Measurements from ENCODE around the gene ADARB2.

ADARB2 gene

DNA sequence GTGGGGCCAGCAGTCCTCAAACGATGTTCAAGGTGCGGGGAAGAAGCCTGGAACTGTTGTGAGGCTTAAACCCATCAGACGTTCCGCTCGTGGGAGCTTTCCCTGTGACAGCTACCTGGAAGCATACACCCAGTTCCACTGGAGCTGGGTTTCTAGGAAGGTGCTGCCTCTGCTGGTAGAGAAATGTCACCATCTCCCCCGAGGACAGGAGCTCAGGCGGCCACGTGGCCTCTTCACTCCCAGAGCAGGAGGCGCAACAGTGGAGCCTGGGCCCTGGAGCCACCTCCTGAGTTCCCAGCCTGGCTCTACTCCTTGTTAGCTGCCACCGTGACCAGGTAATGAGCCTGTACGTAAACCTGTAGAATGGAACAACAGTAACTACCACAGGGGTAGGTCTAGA lies 156.1 kb downstream of the ADARB2 start:
- no peak for DNase-seq

DNA sequence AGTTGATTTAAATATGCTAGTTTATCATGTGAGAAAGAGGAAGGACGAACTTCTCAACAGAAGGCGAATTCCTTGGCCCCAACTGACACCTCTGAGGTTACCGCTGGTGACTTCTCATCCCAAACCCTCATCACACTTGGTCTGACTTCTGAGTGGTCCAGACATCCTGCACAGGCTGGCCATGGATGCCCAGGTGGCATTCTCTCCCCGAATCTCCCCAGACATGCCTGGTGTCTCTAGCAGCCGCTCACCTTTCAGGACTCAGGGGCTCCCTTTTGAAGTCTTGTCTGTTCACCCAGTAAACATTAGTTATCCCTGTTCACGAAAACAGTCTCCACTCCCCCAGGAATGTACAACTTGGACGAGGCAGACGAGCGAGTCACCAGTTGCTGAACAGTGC lies 157.7 kb downstream of the ADARB2 start:
- DNase-seq = no peak

DNA sequence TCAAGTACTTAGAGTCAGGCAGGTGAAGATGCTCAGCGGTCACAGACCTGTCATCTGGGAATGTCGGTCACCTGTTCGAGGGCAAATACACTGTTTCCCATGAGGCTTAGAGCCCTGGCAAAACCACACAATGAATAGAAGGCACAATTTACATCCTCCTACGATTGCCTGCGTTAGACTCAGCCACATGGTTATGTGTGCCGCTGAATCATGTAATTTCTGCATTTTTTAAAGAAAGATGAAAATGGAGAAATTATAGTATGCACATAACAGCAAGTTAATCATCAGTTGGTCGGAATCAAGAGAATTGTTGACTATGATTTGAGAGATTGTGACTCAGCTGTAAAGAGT lies 158.2 kb downstream of the ADARB2 start:
- no peak for DNase-seq

DNA sequence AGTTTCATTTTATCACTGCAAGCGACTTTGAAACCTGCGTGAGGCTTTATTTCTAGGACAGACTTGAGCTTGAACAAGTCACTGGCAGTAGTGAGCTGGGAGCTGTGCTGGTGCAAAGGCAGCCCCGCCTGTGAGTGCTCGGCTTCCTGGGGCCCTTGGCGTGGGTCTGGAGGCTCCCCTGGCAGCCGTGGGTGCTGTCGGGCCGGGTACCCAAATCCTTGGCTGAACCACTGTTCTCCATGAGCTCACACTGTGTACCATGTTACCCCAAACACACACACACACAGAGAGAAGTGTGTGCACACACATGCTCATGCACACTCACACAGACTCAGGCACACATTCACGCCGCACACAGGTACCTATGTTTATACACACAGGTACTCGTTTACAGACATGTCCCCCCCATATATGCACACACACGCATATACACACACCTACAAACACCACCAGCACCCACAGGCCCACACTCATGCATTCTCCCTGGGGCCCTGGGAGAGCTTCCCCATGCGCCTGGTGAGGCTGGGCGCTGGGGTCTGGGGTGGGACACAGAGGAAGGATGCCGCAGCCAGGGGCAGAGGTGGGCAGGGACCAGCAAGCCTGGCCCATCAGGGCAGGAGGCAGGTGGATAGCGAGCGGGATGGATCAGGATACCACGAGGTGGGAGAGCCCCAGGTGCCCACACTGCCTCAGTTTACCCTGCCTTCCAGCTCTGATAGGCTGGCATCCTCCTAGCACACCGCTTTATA lies 158.8 kb downstream of the ADARB2 start:
- DNase-seq = no peak

DNA sequence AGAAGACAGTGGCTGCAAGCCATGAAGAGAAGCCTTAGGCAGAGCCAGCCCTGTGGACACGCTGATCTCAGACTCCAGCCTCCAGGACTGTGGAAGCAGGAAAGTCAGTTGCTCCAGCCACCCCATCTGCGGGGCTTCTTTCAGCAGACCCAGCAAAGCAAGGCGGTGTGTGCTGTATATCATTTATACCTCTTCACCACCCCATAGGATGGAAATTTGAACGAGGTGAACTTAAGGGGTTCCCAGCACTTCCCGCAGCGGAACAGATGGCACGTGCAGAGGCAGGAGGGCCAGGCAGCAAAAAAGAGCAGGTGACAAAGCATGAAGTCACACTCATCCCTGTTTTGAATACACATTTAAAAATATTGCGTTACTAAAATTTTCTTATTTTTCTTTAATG lies 159.4 kb downstream of the ADARB2 start:
- no peak for DNase-seq

DNA sequence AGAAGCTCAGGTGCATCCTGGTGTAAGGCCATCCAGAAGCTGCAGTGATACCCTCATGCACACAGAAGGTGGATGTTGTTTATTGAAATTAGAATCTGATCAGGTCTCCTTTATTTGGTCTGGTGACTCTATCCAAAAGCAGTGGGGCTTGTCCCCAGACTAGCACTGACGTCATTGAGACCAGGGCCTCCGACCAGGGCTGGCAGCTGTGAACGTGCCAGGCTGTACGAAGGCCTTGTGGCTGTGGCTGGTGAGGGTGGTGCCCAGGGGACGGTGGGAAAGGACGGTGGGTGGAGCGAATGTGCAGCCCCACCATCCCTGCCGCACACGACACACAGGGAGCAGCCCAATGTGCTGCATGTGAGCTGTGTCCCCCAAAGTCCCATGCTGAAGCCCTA lies 160.0 kb downstream of the ADARB2 start:
- no peak for DNase-seq

DNA sequence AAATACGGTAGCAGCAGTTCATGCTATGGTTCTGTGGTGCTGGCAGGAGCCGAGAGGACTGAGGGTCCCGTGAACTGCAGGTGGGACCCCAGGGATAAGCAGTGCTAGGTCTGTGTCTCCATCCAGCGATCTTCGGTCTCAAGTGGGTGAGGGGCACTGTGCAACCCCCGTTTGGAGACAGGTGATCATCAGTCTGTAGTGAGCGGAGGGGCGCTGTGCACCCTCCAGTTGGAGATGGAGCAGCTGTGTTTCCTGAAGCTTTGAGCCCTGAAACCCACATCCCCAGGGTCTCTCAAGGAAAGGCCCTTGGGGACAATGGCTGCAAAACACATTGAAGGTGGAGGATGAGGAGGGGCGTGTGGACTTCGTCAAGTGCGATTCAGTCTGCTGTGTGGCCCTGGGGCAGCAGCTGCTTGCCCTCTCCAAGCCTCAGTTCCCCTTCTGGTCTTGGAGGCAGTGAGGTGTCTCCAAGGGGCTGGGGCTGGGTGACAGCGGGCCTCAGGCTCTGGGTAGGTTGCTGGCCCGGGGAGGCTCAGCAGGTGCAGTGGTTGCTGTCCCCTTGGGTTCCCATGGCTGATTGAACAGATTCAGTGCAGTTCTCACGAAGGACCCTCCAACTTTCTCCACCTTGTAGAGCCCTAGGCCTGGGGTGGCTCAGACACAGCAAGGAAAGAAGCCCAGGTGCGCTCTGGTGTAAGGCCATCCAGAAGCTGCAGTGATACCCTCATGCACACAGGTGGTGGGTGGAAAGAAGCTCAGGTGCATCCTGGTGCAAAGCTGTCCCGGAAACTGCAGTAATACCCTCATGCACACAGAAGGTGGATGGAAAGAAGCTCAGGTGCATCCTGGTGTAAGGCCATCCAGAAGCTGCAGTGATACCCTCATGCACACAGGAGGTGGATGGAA lies 160.6 kb downstream of the ADARB2 start:
- DNase-seq = no peak

DNA sequence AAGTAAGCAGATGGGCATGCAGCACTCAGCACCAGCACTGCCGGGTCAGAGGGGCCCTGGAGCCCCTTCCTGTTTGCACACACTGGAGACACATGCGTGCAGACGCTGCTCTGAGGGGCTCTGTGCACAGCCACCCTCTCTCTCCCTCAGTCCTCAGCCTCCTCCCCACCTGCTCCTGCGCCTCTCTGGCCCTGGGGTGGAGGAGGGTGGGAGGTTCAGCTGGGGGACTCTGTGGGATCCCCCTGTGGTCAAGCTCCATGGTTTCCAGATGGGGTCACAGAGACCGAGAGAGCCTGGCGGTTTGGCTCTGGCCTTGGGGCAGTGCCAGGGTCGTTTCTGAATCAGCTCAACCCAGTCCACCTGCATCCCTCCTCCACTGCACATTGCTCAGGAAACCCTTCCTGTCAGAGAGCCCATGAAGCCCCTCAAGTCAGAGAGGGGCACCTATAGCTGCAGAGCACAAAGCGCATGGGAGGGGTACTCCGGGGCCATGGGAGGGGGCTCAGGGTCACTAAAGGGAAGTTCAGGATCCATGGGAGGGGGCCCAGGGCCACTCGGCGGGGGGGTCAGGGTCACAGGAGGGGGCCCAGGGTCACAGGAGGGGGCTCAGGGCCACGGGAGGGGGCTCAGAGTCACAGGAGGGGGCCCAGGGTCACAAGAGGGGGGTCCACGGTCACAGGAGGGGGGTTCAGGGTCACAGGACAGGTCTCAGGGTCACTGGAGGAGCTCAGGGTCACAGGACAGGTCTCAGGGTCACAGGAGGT lies 161.7 kb downstream of the ADARB2 start:
- no peak for DNase-seq

DNA sequence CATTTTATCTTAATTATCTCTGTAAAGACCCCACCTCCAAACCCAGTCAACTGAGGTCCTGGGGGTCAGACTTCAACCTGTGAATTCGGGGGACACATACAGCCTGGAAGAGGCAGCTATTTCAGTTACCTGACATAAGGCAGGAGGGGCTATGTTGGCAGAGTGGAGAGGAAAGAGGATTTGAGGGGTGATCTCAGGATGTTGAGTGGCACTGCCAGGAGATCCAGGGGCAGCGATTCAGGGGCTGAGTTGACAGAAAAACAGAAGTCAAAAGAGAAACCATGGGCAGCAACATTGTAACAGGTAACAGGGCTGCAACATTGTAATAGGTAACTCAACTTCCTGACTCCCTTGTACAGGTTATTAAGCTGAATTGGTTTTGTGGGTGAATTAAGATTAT lies 162.6 kb downstream of the ADARB2 start:
- DNase-seq = no peak

DNA sequence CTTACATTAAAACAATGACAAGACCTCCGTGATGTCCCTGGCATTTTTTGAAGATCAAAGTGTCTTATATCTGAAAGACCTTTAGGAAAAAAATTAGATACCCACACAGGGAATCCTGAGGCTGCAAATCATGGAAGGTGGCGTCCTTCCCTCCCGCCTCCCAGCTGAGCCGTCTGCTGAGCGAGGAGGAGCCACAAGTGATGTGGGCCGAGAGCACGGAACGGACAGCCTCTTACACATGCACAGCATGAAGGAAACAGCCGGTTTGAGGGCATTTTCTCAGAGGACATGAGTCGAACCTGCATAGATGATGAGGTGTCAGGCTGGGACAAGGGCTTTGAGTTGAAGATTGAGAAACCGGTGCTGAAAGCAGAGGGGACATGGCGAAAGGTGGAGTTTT lies 163.3 kb downstream of the ADARB2 start:
- DNase-seq = no peak

DNA sequence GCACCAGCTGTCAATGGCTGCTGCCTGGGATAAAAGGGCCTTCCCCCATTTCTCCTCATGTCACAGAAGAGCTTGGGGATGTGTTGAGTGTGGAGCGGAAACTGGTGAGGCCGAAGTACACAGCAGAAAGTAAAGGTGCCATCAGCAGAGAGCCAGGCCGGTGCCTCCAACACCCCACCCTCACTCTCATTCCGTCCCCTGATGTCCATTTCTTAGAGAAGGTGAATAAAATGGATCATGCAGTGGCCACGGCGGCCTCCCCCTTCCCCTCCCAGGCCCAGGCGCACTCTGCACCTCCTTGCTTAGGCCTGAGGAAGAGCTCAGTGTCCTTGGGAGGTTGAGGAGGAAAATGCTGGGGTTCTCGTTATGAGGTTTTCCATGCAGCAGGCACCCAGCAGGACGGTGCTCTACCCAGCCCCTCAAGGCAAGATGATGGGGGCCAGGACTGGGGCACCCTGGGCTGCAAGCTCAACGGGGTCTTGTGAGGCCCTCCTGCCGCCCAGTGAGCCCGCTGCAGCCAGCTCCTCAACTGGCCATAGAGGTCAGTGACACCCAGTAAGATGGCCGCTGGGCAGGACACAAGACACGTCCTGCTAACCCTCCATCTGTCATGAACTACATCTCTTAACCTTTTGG lies 163.9 kb downstream of the ADARB2 start:
- DNase-seq = no peak

DNA sequence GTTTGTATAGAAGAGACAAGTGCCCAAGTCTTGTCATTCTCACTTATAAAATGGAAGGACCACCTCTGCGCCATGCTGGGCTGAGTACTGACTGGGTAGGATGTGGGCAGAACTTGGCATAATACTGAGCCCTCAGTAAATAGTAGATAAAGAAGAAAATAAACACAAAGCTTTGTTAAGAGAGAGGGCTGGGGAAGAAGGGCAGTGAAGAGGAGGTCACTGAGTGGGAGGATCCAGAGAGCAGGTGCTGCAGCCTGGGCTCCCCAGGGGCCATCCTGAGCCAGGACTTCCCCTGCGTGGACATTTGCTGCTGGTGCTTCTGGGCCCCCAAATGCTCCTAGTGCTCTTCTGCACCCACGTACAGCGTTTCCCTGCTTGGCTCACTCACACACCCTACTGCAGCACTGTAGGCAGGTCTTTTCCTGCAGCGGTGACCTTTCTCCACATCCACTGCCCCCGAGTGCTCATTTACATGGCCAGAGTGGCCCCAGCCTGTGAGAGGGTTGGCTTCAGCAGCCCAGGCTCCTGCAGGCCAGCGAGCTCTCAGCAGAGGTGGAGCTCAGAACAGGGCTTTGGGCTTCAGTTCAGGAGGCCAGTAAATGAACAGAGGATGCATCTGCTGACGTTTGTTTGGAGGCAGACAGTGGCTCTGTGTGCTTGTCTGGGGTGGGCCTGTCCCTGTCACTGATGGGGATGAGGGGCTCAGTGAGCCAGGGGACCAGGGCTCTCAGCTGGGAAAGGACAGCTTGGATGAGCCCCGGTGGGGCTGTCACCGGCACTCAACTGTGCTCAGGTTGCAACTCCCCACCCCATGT lies 164.6 kb downstream of the ADARB2 start:
- no peak for DNase-seq

DNA sequence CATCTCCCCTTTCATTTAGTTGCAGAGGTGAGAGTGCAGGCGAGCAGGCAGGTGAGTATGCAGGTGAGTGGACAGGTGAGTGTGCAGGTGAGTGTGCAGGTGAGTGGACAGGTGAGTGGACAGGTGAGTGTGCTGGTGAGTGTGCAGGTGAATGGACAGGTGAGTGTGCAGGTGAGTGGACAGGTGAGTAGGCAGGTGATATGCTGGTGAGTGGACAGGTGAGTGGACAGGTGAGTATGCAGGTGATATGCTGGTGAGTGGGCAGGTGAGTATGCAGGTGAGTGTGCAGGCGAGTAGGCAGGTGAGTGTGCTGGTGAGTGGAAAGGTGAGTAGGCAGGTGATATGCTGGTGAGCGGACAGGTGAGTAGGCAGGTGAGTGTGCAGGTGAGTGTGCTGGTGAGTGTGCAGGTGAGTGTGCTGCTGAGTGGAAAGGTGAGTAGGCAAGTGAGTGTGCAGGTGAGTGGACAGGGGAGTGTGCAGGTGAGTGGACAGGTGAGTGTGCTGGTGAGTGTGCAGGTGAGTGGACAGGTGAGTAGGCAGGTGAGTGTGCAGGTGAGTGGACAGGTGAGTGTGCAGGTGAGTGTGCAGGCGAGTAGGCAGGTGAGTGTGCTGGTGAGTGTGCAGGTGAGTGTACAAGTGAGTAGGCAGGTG lies 165.6 kb downstream of the ADARB2 start:
- DNase-seq = no peak

DNA sequence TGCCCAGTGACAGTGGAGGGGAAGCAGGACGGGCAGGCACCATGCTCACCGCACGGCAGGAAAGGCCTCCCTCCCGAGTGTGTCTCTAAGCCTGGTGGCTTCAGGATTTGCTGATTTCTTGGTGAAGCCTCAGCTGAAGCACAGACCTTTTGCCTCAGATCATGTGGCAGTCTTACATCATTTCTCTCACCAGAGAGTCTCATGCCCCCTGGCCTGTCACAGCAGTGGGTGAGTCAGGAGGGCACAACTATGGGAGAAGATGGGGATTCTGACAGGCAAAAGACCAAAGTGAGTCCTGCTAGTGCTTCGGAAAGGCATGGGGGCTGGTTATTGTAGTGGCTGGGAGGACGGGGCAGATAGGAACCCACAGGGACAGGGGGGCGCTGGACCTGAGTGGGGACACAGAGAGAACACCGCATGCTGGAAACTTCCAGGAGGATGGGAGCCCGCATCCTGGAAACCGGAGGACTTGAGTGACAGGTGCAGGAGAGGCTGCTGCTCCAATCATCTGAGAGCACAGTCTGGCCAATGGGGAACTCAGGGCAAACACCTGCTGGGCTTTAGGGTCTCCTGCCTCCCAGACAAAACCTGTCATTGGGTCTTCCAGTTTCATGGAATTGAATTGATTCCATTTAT lies 166.8 kb downstream of the ADARB2 start:
- no peak for DNase-seq

DNA sequence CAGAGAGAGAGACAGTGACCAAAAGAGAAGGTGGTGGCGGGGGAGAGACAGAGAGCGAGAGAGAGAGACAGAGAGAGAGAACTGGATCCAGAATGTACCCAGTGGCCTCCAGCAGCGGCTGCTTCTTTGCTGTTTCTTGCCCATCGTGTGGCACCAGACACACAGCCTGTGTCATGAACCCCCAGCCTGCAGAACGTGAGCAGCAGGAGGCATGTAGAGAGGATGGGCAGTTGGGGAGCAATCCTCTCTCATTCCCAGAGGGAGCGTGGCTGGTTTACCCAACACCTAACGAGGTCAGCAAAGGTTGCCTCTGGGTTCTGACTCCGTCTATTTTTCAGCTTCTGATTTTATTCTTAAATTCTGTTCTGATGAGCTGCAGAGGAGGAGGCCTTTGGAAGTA lies 168.1 kb downstream of the ADARB2 start:
- no peak for DNase-seq

DNA sequence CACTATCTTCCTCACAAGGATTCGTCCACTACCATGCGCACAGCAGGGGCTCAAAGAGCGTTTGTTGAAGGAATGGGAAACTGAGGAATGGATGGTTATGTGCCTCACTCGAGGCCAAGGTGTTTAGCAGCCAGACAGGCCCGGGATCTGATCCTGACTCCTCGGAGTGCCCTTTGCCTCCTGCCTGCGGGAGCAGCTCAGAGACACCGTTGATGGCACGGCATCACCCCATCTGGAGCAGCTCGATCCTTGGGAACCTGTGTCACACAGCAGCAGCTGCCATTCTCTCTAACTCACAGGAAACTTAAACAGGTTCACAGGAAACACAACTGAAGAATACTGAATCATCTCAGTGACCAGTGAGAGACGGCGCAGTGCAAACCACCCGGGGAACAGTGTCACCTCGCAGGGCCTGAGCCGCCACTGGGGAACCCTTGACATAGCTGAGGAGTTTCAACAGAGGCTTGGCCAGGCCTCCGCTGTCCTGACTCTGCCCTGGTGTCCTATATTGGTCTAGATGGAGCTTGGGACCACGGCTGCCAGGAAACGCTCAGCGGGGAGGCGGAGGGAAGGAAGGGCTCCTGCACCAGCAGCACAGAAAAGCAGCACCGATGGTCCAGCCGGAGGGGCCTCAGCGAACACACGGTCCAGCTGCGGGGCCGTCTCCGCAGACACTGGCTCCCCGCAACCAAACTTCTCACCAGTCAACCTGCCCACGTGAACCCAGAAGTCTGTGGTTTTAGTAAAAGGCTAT lies 169.4 kb downstream of the ADARB2 start:
- no peak for DNase-seq

DNA sequence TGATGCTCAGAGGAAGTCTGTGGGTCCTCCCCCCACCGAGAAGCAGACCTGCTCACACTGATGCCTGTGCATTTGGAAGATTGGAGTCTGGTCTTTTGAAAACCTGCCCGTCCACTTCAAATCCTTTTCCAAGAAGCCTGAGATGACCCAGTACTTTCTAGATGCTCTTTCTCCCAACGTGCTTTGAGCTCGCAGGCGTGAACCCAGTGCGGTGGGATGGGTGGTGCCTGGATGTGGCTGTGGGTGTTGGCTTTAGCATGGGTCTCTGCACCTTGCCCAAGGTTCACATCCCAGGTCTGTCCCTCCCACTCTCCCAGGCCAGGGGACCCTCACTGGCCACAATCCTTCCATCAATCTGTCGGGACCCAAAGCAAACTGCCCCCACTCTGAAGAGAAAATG lies 170.2 kb downstream of the ADARB2 start:
- DNase-seq = no peak

DNA sequence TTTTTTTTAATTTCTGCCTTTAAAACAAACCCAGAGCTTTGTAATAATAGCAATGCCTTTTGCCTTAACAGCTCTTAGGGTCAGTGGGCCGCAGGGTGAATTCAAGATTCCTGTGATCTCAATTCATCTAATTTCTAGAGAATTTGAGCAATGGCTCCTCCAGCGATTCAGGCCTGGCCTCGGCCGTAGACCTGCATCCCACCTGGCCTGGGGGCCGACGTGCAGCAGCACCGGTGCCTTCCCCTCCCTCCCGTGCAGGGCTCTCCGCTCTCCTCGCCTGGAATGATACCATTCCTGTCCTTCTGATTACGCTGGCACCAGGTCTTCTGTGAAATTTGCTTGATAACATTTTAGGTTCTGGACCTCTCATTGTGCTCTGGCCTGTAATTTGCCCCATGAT lies 172.5 kb downstream of the ADARB2 start:
- DNase-seq = no peak

DNA sequence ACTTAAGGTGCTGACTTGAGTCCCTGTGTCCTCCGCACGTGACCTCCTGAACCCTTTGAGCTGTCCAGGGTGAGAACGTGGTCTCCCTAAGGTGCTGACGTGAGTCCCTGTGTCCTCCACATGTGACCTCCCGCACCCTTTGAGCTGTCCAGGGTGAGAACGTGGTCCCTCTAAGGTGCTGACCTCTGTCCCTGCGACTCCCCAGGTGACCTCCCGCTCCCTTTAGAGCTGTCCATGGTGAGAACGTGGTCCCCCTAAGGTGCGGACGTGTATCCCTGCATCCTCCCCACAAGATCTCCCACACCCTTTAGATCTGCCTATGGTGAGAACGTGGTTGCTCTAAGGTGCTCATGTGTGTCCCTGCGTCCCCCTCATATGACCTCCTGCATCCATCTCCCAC lies 174.3 kb downstream of the ADARB2 start:
- DNase-seq = no peak

DNA sequence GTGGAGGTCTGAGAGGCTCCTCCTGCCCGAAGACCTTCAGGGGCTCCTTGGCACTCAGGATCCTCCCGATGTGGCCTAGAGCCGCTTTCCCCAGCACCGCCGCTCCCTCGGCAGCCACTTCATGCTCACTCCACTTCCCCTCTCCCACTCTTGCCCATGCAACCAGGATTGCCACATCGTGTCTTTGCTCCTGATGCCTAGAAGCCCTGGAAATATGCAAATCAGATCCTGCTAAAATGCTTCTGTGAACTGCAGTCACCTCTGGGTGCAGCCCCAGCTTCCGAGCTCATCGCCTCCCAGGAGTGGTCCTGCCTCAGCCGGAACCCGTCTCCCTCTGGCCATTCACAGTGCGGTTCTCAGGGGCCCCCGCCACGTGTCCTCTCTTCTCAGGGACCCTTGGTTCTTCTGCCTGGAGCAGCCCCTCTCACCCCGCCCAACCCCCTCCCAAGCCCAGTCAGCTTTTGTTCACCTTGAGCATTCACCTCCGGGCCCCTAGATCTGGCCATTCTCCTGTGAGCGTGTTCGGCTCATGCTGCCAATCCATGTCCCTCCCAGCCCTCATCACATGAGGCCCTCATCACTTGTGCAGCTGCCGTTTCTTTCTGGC lies 175.5 kb downstream of the ADARB2 start:
- DNase-seq = no peak

All from activated T-cell treated with anti-CD3 and anti-CD28 coated beads, Interleukin-2, amount 50 U/mL, for 48 hours (primary cell).